ENCODE data around the gene TMEM203. TPM values are rescaled to one million over a fixed set of nuclear protein-coding genes. Genes with fewer than 3 reads are reported as not detected.

TMEM203 gene
- total RNA-seq, 1 experiment from 2014 or later: 35.5 TPM

DNA sequence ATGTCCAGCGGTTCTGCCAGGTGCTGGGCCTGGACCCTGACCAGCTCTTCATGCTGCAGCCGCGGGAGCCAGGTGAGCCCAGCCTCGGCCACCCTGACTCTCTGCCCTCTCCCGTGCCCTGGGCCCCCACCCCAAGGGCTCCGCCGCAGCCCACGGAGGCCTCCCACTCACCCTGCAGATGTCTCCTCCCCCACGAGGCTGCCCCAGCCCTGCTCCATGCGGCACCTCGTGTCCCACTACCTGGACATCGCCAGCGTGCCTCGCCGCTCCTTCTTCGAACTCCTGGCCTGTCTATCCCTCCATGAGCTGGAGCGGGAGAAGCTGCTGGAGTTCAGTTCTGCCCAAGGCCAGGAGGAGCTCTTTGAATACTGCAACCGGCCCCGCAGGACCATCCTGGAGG is 9.2 kb upstream of the TMEM203 start:
- Histone ChIP-seq H3K4me2 (ENCODE audit: insufficient read depth, insufficient read length, low read length) (no peak overlapping the region), H4K5ac (ENCODE audit: insufficient read length, low read depth, low read length) (no peak overlapping the region)

More for the DNA sequence above, 9.2 kb upstream of the TMEM203 start:
- DNase-seq: no peak
- H4K8ac ChIP-seq (replicated peaks; ENCODE audit: insufficient read length, low read depth, low read length): no peak overlapping the region
- H3K18ac ChIP-seq (ENCODE audit: insufficient read length, low read depth, low read length): no peak overlapping the region
- H3K14ac ChIP-seq (ENCODE audit: insufficient read depth, low read length): no peak overlapping the region
- H3K23ac ChIP-seq (ENCODE audit: insufficient read length, low read depth, low read length): no peak overlapping the region
- no peak overlapping the region for H2BK20ac ChIP-seq (ENCODE audit: low read depth, low read length, poor library complexity, severe bottlenecking)
- H2AK5ac ChIP-seq (ENCODE audit: insufficient read length, low read length): no peak overlapping the region
- H3K4me1 ChIP-seq (ENCODE audit: insufficient read depth, low read length): no peaks in the 10 kb centered on the region; the same call in 1 of the 2 replicates
- Mint-ChIP-seq H3K4me1 (peaks cover 4 to 5% of the 10 kb centered on the region in 2 experiments), H3K27ac (no peak overlapping the region), H3K4me3 (no peak overlapping the region), H3K36me3 (ENCODE audit: insufficient read depth in 1 of 3, low read depth in 3 of 3) (peaks cover 5 to 29% (median 17%) of the 10 kb centered on the region in 3 experiments; a peak in 5 of 7 replicates), H3K9me3 (no peaks in the 10 kb centered on the region), H3K27me3 (ENCODE audit: low read depth) (no peaks in the 10 kb centered on the region)
- H4K91ac ChIP-seq (ENCODE audit: insufficient read length, low read depth, low read length): no peak overlapping the region
- no peaks in the 10 kb centered on the region for H3K79me1 ChIP-seq (ENCODE audit: insufficient read depth, low read depth, low read length, poor library complexity, severe bottlenecking)
- no peak overlapping the region for H2BK5ac ChIP-seq (ENCODE audit: insufficient read length, low read length)
- no peak for TF ChIP-seq CTCF (conservative IDR thresholded peaks at IDR 0.05)
- no peak overlapping the region for H3K27ac ChIP-seq (ENCODE audit: insufficient read length, low read depth, low read length)
- no peak overlapping the region for H3K4ac ChIP-seq (ENCODE audit: low read depth, low read length)
- H2BK15ac ChIP-seq (ENCODE audit: low read depth, low read length): no peak overlapping the region
- WGBS (ENCODE audit: extremely low coverage, insufficient read length, low lambda C conversion rate): no CpG with 5 or more reads among the region's 19 CpGs
- no peak overlapping the region for H2AFZ ChIP-seq (ENCODE audit: low read length)
- H3T11ph ChIP-seq (ENCODE audit: low read length): no peak overlapping the region
- H3K56ac ChIP-seq (ENCODE audit: insufficient read length, low read depth, low read length): no peak overlapping the region
- no peak overlapping the region for H3K9ac ChIP-seq (ENCODE audit: extremely low read depth, insufficient read length, low read length)
- no peak overlapping the region for H2BK120ac ChIP-seq (ENCODE audit: low read depth, low read length, poor library complexity, severe bottlenecking)
- no peaks in the 10 kb centered on the region for H3K23me2 ChIP-seq (ENCODE audit: insufficient read length, low read depth, low read length, poor library complexity, severe bottlenecking)
- no peaks in the 10 kb centered on the region for H4K20me1 ChIP-seq (ENCODE audit: control insufficient read depth, insufficient read depth, insufficient read length)
- H2BK12ac ChIP-seq (ENCODE audit: insufficient read length, low read depth, low read length): no peak overlapping the region
- no peaks in the 10 kb centered on the region for H3K79me2 ChIP-seq (ENCODE audit: insufficient read depth, low read length)
- H3K27me3 ChIP-seq (ENCODE audit: insufficient read depth, low read length): no peaks in the 10 kb centered on the region
- H3K9me3 ChIP-seq (ENCODE audit: control insufficient read depth, low read depth, low read length): no peaks in the 10 kb centered on the region
